Posterior vena cava (tissue), 2 donors: ENCODE measurements around the gene CARS1. TPM values are rescaled to one million over a fixed set of nuclear protein-coding genes. Genes with fewer than 3 reads are reported as not detected.

Experiments
- DNase-seq: peaks from one replicate; pipeline ENCODE4 v3.0.0-alpha.2; 2020; ENCODE audit warnings: low spot score
- intact Hi-C, 2 donors: fragments of 100-400 bp; cut with DNase I; formaldehyde crosslinking; loops; one replicate each; pipeline versions ENCODE4 v1.14.1 to v1.14.2; 2022 to 2023
- total RNA-seq, 2 donors: library from RNA; stranded (reverse); fragmentation: NEBNext Ultra II Directional; extraction: Animal tissue kit (Norgen Biotek cat#: 25700); gene quantifications; one replicate each; pipeline ENCODE4 v1.2.1, GENCODE V29; 2021
- donor health status: DM: yes; HTN: yes; CAD: no.
- donor health status: DM: yes; HTN: yes; CAD: no.

Gene CARS1
- total RNA-seq, 2 donors from 2014 or later: 44.2 to 60.6 TPM

DNA sequence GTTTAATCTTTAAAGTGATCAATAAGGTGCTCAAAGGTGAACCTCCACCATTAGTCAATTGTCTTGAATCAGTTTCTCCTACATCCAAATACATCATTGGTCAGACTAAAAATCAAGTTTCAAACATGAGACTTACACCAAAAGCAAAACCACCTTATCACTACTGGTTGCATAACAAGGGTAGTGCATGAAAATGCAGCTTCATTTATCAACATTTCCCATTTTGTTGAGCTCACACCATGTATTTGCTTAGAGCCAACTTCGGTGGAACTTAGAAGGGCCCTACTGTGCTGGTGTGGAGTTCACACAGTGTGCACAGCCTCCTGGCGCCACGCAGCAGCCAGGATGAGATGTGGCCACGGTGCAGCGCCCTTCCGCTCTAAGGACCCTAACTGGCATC is 104.9 kb downstream of the CARS1 start:
- intact Hi-C loops: loop anchor here in 1 of 2 donors (2.0 kb wide), 1 partner anchor 35 kb away; no protein-coding TSS in a partner anchor
- no peak for DNase-seq

DNA sequence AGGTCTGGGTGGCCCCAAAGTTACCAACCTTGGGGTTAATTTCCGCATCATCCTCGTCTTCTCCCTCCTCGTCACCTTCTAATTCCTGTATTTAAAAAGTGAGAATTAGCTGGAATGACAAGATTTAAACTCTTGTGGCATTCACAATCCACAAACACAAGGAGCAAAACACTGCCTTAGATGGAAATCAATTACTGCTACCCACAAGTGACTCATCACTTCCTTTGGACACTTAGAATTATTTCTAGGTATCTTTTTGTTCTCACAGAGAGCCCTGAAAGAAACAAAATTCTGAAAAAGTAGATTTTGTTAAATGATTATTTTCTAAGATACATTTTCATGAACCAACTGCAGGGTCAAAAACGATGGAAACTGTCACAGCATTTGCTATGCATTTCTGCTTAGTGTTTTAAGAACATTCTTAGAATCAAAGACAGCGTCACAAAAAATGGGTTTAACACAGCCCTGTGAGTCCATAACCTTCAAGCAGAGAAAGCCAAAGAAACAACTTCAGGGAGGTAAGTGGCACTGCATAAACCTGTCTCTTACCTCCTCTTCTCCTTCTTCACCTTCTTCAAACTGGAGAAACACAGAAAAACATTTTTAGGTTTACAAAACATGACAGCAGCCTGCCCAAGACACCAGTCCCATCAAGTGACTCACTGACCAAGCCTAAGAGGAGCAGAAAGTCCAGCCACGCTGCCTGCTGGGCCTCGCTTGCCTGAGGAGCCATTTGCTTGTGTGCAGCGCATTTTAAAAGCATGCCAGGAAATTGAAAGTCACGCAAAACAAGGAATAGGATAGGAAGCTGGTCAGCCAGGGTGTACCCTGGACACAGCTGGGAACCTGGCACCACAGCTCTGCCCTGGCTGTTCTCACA is 105.8 kb downstream of the CARS1 start:
- no peak for DNase-seq
- intact Hi-C loops: loop anchor here in 1 of 2 donors (2.0 kb wide), 1 partner anchor 35 kb away; no protein-coding TSS in a partner anchor

Other genes with a start within 250 kb of the CARS1 start
- 10 to 100 TPM; 23.6 to 58.8 TPM for gene CDKN1C, start 171.6 kb downstream of the CARS1 start, total RNA-seq
- gene PHLDA2, start 128.0 kb downstream of the CARS1 start, total RNA-seq: 1 to 10 TPM; 4.6 to 8.1 TPM
- gene NAP1L4, start 65.1 kb downstream of the CARS1 start, total RNA-seq: 100 to 1,000 TPM in 1 of 2 donors, 10 to 100 TPM in 1; 89.0 to 118 TPM
- 10 to 100 TPM; 61.2 to 84.0 TPM for gene OSBPL5, start 107.9 kb upstream of the CARS1 start, total RNA-seq
- gene MRGPRG, start 161.4 kb upstream of the CARS1 start, total RNA-seq: not detected
- gene MRGPRE, start 175.0 kb upstream of the CARS1 start, total RNA-seq: under 1 TPM in 1 of 2 donors, not detected in 1; 0.62 TPM